HepG2 (cell line): ENCODE results near the gene TEKT5. TPM values are rescaled to one million over a fixed set of nuclear protein-coding genes. Genes with fewer than 3 reads are reported as not detected.

Experiments used
- ERF ChIP-seq: IDR thresholded peaks from 2 replicates; pipeline ENCODE4 v1.6.1; 2018; ENCODE audit warnings: missing biosample characterization, missing genetic modification reagents
- GABPA ChIP-seq, 2 experiments: IDR thresholded peaks; 2 replicates each; pipeline ENCODE4 v1.6.1; 2011 to 2016; ENCODE audit warnings: low read depth in 2 of 2, low read length in 1 of 2, missing biosample characterization in 1 of 2, missing genetic modification characterization in 1 of 2
- HHEX ChIP-seq: IDR thresholded peaks from 2 replicates; pipeline ENCODE4 v1.6.1; 2016; ENCODE audit warnings: control low read depth
- HINFP ChIP-seq: sonication (generic); formaldehyde crosslinking; IDR thresholded peaks from 2 replicates; pipeline ENCODE4 v1.4.0; 2020; ENCODE audit warnings: low read depth, mild to moderate bottlenecking, missing genetic modification reagents
- HNF1B ChIP-seq: sonication (generic); formaldehyde crosslinking; IDR thresholded peaks from 2 replicates; pipeline ENCODE4 v1.5.1; 2020; ENCODE audit warnings: mild to moderate bottlenecking, moderate library complexity, missing genetic modification reagents
- KMT2A ChIP-seq: sonication (generic); formaldehyde crosslinking; IDR thresholded peaks from 2 replicates; pipeline ENCODE4 v1.4.0; 2020; ENCODE audit warnings: missing genetic modification reagents
- RARA ChIP-seq: IDR thresholded peaks from 2 replicates; pipeline ENCODE4 v1.6.1; 2016; ENCODE audit warnings: missing genetic modification reagents, missing compliant biosample characterization
- SATB2 ChIP-seq: sonication (generic); formaldehyde crosslinking; IDR thresholded peaks from 2 replicates; pipeline ENCODE4 v1.5.0; 2020; ENCODE audit warnings: missing genetic modification reagents
- SP140L ChIP-seq: sonication (generic); formaldehyde crosslinking; IDR thresholded peaks from 2 replicates; pipeline ENCODE4 v1.4.0; 2020; ENCODE audit warnings: missing genetic modification reagents, borderline replicate concordance
- ZNF33B ChIP-seq: sonication (generic); formaldehyde crosslinking; IDR thresholded peaks from 2 replicates; pipeline ENCODE4 v1.5.1; 2020; ENCODE audit warnings: mild to moderate bottlenecking, missing genetic modification reagents
- ZNF407 ChIP-seq: sonication (generic); formaldehyde crosslinking; IDR thresholded peaks from one replicate; pipeline ENCODE4 v1.5.1; 2020; ENCODE audit warnings: mild to moderate bottlenecking, missing genetic modification reagents; ENCODE audit errors: not compliant biosample characterization
- polyA plus RNA-seq, 8 experiments: library from polyadenylated mRNA; depleted of rRNA in 3 of 8; stranded (reverse) in 7 of 8; unstranded in 1 of 8; fragments of >200 nt; fragmentation: Illumina TruSeq in 4 of 8; extraction: Trizol in 4 of 8; gene quantifications; 2 replicates each; pipeline versions ENCODE4 v1.2.1 to v1.2.3, GENCODE V29; 2011 to 2016; ENCODE audit warnings: low read depth in 4 of 8, missing spikeins in 1 of 8, mixed read lengths in 1 of 8; ENCODE audit not compliant: insufficient read depth in 1 of 8
- total RNA-seq, 5 experiments: library from RNA; depleted of rRNA; stranded (reverse); fragments of >200 nt; fragmentation: Illumina TruSeq; extraction: Trizol; gene quantifications; 2 replicates each; pipeline ENCODE4 v1.2.3, GENCODE V29; 2016; ENCODE audit warnings: low read depth in 1 of 5

Gene TEKT5
- total and polyA plus RNA-seq, 2 of the 13 experiments (the other 11 are each of a cell fraction or from before 2014, with no cell fraction given) = 0.16 TPM; not detected in 1

GRCh38 chr16:10668322-10669045 is 26.2 kb downstream of the TEKT5 start (continued):
- TF ChIP-seq ZNF407 (CRISPR knock-in tag) = no peak
- TF ChIP-seq HNF1B = no peak; the same call in 1 of the 2 replicates
- no peak for TF ChIP-seq HINFP (CRISPR knock-in tag)
- TF ChIP-seq GABPA (IDR thresholded peaks at IDR 0.05; ENCODE audit: low read depth, low read length) = no peak
- peak; percentile 20; the same call in 1 of the 2 replicates for TF ChIP-seq GABPA (CRISPR knock-in tag; IDR thresholded peaks at IDR 0.05; ENCODE audit: low read depth)
- TF ChIP-seq SATB2 (CRISPR knock-in tag) = no peak
- TF ChIP-seq KMT2A (CRISPR knock-in tag) = 0 out of 2 replicates have a peak, but pooled peaks have one; percentile 31
- TF ChIP-seq ZNF33B = no peak
- TF ChIP-seq HHEX (CRISPR knock-in tag) = no peak
- no peak; the same call in 1 of the 2 replicates for TF ChIP-seq SP140L (CRISPR knock-in tag)
- peak; percentile 64 for TF ChIP-seq ERF (CRISPR knock-in tag)
- TF ChIP-seq RARA = peak; percentile 36; the same call in 1 of the 2 replicates
